NCI-H2107 treated with DMSO at 0.1 percent for 48 hours (cell line): ENCODE data around the gene COL27A1.
"Not testable (repeated sequence)": the region's sequence is repeated elsewhere in the genome, so short reads cannot be mapped to it uniquely, and the experiment has no call there.

ENCODE experiments used
- DNase-seq: peaks from one replicate; lab custom pipeline; 2025; ENCODE audit not compliant: unreplicated experiment; lab: John Stamatoyannopoulos, UW

The COL27A1 gene

DNA sequence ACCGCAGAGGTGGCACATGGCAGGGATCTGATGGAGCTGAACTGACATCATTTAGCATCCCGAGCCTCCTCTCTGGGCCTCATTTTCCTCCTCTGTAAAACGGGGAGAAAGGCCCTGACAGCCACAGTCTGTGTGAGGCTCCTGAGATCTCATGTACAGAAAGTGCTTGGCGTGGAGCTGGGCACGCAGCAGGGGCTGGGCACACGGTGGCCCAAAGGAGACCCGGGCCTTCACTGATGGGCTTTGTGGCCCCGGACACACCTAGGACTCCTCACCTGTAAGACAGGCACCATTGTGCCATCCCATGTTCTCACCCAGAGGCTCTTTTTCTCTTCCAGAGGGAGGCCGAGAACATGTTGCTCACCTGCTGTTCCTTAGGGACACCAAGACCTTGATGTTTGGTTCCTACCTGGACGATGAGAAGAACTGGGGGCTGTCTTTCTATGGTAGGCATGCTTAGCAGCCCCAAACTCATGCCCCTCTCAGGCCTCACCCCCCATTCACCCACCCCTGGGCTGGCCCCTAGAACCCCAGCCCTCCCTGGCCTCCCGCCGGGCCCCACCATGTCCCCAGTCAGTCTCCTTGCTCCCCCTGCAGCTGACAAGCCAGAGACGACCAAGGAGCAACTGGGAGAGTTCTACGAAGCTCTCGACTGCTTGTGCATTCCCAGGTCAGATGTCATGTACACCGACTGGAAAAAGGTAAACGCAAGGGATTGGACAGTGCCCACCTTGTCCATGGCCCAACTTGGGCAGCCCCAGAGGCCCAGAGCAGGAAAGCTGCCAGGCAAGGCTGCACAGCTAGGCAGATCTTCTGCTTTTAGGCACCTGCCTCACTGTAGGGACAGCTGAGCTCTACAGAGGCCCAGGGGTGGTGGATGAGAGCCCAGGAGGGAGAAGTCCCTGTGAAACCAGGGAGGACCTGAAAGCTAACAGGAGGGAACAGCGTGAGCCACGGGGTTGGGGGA lies 176.2 kb downstream of the COL27A1 start:
- not testable (repeated sequence) for DNase-seq

DNA sequence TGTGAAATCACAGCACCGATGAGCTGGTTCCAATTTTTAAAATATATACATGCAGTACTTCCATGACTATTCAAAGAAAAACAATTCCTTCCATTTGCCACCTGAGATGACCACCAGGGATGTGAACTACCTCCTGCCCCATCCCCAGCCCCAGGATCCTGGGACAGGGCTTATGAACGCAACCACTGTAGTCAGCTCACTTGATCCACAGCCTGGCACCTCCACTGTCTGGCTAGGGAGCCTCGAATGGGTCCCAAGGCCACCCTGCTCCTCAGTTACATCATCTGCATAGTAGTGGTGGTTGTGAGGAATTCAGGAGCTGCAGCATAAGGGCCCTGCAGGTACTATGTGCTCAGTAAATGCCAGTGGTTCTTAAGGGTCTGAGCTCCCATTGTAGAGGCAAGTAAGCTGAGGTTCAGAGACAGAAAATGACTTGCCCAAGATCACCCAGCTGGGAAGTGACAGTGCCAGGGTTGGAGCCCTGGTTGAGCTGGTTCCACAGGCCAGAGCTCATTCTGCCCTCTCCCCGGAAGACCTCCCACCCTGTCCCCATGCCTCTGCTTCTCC lies 177.2 kb downstream of the COL27A1 start:
- DNase-seq = not testable (repeated sequence)

DNA sequence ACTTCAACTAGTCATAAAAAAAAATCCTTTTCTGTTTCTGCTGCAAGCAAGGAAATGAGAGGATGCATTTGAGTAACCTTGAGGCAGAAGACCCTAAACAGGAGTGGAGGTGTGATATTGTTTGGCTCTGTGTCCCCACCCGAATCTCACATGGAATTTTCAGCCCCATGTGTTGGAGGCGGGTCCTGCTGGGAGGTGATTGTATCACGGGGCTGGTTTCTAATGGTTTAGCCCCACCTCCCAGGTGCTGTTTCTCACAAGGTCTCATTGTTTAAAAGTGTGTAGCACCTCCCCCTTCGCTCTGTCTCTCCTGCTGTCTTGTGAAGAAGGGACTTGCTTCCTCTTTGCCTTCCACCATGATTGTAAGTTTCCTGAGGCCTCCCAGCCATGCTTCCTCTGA lies 178.4 kb downstream of the COL27A1 start:
- not testable (repeated sequence) for DNase-seq

DNA sequence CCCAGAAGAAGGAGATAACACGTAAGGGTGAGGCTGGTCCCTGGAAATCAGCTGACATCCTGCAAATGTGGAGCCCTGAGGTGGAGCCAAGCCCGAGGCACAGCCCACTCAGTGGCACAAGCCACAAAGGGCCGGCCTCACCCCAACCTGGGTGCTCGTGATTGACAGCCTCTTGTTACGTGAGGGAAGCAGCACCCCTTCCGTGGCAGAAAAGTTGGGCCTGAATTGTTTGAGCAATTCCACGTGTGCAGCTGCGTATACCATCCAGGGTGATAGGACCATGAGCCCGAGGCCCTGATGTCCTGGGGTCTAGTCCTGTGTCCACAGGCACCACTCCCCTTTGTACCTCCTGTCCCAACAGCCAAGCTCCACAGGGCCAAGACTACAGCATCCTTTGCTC lies 179.2 kb downstream of the COL27A1 start:
- no peak for DNase-seq

DNA sequence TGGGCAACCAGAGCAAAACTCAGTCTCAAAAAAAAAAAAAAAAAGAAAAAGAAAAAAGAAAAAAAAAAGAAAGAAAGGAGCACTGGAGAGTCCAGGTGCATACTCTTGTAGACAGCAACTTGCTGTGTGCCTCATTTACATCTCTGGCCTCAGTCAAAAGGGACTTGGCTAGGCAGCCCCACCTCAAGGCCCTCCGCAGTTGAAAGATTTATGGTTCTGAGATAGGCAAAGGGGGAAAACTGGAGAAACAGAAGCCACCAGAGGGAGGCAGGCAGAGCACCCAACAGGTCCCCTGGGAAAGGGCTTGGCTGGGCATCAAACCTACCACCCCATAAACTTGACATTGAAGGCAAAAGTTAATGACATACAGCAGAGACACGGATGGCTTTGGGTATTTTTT lies 180.4 kb downstream of the COL27A1 start:
- DNase-seq = no peak

DNA sequence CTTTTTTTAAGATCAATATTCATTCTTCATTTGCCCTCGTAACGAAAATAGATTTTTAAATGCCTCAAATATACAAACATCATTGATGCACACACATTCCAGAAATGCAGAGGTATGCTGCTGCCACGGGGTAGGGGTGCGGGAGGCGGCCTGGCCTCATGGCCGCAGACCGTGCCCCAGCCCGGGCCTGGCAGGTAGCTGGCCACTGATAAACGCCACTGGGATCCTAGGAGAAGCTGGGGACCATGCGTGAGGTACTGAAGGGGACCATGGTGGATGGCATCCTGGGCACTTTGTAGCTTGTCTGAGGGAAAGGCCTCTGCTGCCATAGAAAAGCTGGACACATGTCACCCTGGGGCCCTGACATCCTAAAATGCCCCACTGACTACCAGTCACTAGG lies 180.8 kb downstream of the COL27A1 start:
- no peak for DNase-seq

DNA sequence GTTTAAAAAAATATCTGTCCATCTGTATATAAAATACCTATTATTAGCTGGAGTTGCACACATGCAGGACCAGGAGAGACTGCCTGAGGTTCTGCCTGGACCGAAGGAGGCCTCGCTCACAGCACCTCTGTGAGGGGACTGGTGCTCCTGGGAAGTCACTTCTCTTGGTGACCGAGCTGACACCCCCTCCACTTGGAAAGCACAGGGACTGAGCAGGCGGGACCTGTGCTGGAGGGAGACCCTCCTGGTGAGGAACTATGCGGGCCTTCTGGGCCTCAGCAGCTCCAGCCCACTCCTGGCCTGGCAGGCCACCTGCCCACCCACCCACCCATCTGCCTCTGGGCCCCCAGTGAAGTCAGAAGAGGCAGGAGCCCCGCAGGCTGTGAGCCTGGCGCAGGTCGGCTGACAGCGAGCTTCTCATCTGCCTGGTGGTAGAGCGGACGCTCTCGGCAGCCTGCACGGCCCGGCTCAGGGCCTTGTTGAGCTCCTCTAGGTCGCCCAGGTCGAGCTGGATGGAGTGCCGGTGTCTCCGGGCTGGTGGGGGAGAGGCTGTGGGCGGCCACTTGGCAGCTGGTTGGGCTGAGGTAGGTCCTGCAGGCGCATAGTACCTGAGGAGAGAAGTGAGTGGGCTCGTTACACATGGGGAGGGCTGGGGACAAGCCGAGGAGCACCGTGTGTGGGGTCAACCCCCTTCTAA lies 181.5 kb downstream of the COL27A1 start:
- DNase-seq = no peak

DNA sequence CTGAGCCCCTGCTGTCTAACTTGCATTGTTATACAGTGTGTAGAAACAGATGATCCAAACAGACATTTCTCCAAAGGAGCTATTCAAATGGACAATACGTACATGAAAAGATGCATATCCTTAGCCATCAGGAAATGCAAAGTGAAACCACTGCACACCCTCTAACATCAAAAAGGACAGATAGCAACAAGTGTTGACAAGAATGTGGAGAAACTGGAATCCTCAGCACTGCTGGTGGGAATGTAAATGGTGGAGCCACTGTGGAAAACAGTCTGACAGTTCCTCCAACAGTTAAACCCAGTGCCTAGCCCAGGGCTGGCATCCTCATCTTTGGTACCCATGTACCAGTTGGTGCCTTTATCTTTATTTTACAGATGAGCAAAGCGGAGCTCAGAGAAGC lies 182.8 kb downstream of the COL27A1 start:
- DNase-seq = no peak

DNA sequence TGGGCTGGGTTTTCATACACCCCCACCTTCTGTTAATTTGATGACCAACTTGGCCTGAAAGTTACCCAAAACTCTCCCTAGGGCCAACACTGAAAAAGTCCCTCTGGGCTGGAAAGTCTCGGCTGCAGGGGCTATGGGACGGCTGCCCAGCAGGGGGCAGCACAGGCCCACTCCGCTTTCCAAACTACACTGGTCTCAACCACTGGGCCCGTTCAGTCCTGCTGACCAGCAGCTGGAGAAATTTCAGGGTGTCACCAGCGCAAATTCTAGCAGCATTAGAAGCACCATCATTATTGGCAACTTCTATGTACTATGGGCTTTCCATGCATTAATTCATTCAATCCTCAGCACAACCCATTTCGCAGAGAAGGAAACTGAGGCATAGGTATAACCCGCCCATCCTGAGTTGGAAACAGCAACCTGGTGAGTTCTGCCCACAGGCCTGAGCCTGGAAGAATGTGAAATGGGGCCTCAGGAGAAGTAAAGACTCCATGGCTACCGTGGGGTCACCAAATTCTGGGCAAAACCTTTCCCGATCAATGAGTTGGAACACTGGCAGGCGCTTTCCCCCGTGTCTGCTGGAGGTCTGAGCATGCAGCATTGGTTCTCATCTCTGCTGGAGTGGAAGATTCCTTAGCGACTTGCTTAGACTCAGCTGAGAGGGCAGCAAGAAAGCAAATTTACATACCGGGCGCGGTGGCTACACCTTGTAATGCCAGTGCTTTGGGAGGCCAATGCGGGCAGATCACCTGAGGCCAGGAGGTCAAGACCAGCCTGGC lies 184.0 kb downstream of the COL27A1 start:
- DNase-seq = no peak

DNA sequence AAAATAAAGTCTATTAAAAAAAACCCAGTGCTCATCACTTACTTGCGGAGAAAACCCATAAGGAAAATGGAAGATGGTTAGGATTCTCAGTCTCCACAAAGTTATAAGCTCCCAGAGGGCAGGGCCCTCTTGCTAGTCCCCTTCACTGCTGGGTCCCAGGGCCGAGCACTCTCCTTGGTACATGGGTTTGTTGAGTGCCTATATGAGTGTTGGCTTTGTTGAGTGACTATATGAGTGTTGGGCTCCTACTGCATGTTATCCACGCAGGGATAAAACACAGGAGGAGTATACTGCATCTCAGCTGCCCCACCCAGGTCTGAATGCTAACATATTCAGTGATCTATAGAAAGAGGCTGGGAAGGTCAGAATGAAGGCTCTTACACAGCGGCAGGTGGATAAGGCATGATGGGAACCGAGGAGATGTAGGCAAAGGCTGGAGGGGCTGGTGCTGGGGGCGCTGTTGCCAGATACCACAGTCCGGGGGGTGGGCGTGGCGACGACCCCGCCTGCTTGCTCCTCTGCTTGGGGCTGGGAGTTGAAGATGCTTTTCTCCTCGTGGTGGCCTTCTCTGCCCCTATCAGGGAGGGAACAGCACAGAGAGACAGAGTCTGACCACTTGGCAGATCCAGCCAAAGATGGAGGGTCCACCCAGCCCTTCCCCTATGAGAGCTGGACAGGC lies 186.0 kb downstream of the COL27A1 start:
- DNase-seq = no peak

DNA sequence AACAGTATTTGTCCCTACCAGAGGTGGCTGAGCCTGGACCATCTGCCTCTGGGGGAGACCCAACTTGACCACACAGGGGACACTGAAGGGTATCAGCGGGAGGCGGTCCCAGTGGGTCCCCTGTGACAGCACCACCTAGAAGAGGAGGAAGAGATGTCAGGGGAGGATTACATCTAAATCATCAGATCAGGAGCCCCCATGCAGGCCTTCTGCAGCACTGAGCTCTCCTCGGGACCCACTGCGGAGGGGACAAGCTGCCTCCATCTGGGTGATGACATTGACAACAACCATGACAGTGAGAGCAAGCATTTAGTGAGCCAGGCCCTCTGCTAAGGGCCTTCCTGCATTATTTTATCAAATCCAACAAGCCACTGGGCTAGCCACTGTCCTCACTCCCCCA lies 186.7 kb downstream of the COL27A1 start:
- no peak for DNase-seq

DNA sequence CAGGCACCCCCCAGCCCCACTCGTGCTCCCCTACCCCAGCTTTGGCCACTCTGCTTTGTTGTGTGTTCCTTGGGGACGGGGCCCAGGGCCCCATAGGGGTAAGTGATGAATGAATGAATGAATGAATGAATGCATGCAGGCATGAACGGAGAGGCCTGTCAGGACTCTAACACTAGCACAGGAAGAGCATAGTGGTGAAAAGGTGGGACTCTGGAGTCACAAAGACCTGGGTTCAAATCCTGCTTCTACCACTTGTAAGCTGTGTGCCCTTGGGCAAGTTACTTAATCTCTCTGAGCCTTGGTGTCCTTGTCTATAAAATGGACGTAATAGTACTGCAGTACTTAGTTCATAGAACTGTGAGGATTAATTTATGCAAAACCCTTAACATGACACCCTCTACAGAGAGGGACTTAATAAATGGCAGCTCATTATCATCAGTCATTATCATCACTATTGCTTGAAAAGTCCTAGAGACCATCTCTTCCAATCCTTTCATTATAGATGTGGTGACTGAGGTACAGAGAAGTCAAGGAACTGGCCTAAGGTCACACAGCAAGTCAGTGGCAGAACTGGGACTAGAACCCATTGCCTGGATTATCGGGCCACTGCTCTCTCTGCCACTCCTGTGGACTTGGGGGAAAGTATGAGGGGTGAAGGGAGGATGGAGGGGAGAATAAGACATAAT lies 187.6 kb downstream of the COL27A1 start:
- no peak for DNase-seq

DNA sequence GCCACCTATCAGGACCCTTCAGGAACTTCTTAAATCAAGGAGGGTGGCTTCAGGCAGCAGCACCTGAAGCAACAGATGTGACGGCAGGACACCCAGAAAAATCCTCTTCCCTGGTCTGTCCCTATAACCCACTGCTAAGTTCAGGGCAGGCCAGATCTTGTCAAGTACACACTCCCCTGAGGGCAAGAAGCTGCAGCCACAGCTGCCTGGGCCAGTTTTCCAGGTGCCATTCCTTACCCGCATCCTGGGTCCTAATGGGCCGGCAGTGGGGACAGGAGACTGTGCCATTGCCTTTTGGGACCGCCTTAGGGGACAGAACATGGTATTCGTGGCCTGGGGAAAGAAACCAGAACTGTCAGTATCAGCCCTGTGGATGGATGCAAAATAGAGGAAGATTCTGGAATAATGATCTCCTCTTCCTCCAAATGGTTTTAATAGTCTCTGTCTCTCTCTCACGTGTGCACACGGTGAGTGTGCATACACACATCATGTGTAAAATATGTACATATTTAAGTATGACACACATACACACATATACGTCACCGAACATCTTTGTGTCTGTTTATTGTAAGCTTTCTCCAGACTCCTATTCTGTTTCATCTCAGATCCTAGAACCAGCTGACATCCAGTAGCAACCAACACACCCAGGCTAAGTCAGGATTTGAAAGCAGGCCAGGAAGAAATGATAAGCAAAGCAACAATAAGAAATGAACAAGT lies 188.3 kb downstream of the COL27A1 start:
- DNase-seq = no peak

DNA sequence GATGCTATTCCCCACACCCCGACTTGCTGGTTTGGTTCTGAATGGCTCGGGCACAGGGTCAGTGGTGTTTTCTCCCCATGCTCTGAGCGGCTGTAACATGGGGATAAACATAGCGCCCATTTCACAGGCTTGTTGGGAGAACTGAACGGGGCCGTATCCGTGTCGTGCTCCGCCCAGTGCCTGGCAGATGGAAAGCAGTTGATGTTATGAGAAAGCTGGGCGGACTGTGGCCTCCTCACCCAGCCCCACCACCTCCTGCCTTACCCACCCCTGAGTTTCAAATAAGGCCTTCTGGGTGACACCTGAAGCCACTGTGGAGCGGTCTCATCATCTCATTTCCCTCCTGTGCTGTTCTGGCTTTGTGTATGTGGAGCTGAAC lies 188.8 kb downstream of the COL27A1 start:
- no peak for DNase-seq

DNA sequence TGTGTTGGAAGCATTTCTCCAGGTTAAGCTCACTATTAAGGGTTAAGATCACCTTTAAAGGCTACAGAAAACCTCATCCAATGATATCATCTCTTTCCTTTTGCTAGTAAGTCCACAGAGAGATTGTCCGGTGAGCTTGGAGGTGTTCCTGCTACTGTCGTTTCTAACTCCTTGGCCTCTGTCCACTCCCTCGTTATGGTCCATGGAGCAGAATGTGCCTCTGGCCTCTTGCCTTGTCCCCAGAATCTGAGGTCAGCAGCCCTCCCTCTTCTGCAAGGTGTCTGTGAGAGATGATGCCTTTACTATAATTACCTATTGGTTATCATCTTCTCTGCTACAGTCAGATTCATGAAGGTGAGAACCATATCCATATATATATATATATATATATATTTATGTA lies 189.4 kb downstream of the COL27A1 start:
- no peak for DNase-seq

DNA sequence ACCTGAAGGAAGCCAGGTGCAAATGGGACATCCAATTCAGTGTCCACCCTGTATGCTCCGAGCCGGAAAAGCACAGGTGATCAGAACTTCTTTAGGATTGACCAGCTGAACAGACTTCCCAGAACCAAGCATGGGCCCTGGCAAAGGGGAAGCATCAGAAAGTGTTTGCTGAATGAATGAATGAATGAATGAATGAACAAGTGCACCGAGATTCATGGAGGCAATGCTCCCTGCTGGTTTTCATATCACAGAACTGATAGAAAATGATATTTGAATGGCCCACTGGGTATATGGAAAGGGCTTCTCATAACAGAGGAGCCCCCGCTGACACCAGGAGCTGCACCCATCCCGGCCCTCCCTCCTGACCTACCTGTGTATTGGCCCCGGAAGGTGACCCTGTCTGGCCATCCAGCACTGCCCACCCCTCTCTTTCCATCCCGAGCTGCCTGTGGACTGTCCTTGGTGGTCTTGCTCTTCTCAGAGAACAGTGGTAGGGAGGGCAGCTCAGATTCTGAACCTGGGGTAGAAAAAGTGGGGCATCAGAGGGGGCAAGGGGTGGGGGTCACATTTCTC lies 190.2 kb downstream of the COL27A1 start:
- DNase-seq = no peak

DNA sequence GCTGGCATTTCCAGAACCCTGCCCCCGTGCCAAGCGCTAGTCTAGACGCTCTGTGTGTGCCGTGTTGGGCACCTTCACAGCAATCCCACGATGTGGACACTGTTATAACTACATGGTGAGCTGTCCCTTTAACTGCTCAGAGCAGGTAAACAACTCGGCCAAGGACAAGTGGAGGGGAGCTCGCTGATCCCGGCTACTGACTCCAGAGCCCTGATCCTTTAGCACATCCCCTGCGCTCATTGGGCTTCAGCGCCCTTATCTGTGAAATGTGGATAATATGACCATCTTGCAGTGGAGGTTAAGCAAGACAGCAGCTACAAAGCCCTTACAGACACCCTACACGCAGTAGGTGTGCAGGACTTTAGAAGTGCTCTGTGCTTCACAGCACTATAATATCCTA lies 190.8 kb downstream of the COL27A1 start:
- DNase-seq = no peak

DNA sequence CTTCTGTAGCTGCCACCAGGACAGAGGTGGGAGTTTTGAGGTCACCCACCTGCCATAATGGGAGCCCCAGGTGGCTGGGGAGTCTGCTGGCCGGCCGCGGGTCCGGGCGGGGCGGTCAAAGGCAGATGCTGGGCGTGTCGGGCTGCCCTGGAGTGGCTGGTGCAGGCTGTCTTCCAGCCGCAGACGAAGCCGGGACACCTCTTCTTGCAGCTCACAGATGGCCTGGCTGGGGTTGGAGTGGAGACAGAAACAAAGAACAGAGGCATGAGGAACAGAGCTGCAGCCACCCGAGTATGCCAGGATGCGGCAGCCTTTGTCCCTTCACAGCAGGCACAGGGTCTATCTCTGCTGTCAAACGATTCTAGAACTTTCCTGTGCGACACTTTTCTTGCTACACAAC lies 192.3 kb downstream of the COL27A1 start:
- DNase-seq = no peak

DNA sequence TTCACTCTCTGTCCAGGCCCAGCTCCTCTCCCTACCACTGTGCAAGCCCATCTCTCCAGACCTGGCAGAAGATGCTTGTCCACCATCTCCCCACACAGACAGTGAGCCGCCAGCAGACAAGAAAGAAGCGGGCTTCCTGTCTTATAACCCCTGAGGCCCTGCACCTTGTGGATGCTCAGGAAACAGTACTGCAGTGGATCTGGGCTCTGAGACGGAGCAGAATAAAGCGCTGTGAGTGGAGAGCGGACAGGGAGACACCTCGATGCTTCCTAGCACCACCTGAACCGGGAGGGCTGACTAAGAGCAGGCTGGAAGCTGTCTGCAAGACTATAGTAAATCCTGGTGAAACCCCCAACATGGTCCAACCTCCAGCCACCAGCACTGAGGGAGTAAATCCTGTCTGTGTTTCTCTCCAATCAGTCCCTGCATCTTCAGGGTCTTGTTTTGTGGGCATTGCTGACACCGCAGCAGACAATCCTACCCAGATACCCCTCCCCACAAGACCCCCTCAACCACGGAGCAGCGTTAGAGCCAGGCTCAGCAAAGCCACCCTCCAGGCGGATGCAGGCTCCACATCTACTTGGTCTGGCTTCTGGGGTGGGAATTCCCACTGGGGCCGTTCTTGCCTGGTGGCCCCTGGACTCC lies 193.0 kb downstream of the COL27A1 start:
- no peak for DNase-seq
